ENCODE results near the gene DCAF16. TPM values are rescaled to one million over a fixed set of nuclear protein-coding genes. Genes with fewer than 3 reads are reported as not detected.

The DCAF16 gene
- total RNA-seq, 3 donors from 2014 or later, result 28.0 to 41.3 (median 28.2) TPM

DNA sequence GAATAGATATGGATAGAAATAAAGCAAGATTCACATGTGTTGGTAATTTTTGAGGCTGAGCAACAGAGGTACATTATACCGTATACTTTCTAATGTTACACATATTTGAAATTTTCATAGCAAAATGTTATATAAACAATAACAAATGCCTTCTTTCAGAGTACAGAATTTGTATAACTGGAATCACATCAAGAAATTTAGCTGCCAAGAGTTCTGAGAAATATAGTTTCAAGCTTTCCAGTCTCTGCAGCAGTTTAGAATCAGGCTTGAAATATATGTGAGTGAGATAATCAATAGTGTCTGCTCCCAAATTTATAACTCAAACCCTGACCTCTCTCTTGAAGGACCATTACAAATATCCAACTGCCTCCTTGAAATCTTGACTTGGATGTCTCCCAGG lies 52.9 kb downstream of the DCAF16 start:
- Histone ChIP-seq H3K9me3 (no peaks in the 10 kb centered on the region), H3K36me3 (no peaks in the 10 kb centered on the region), H3K27ac (no peak overlapping the region), H3K4me3 (no peak overlapping the region), H3K4me1 (no peaks in the 10 kb centered on the region), H3K27me3 (no peaks in the 10 kb centered on the region)
- DNase-seq (ENCODE audit: low spot score in 2 of 2), result no peak
- intact Hi-C loops (cut with DNase I; ENCODE audit: low total_unique reads), result no loop called here
- TF ChIP-seq POLR2AphosphoS5 (IDR thresholded peaks at IDR 0.05), result no peak
- TF ChIP-seq POLR2A (IDR thresholded peaks at IDR 0.05), result no peak
- TF ChIP-seq CTCF (IDR thresholded peaks at IDR 0.05), result no peak

GRCh38 chr4:17753646-17754045 lies 56.9 kb downstream of the DCAF16 start:
- TF ChIP-seq CTCF (IDR thresholded peaks at IDR 0.05) (no peak), POLR2A (IDR thresholded peaks at IDR 0.05) (no peak), POLR2AphosphoS5 (IDR thresholded peaks at IDR 0.05) (no peak)
- intact Hi-C loops (cut with DNase I; ENCODE audit: low total_unique reads), result no loop called here
- Histone ChIP-seq H3K9me3 (no peaks in the 10 kb centered on the region), H3K27ac (no peak overlapping the region), H3K4me3 (no peak overlapping the region), H3K27me3 (no peaks in the 10 kb centered on the region), H3K36me3 (no peaks in the 10 kb centered on the region), H3K4me1 (no peaks in the 10 kb centered on the region)
- DNase-seq (ENCODE audit: low spot score in 2 of 2), result no peak

Other genes with a start within 250 kb of the DCAF16 start
- 10 to 100 TPM; 72.4 to 93.4 (median 81.0) TPM for gene LAP3, start 233.6 kb downstream of the DCAF16 start, total RNA-seq
- gene MED28, start 196.1 kb downstream of the DCAF16 start, total RNA-seq, result 10 to 100 TPM; 13.8 to 22.8 (median 19.7) TPM
- gene FAM184B, start 29.1 kb downstream of the DCAF16 start, total RNA-seq, result under 1 TPM in 2 of 3 donors, not detected in 1; 0.33 to 0.59 TPM
- gene NCAPG, start 222 bp upstream of the DCAF16 start, total RNA-seq, result under 1 TPM; 0.33 to 0.96 (median 0.59) TPM
- gene LCORL, start 211.0 kb upstream of the DCAF16 start, total RNA-seq, result 10 to 100 TPM; 23.9 to 34.1 (median 29.6) TPM